Kasumi-1 (cell line): ENCODE results near the gene OSBPL10.
"Not testable (repeated sequence)": the region's sequence is repeated elsewhere in the genome, so short reads cannot be mapped to it uniquely, and the experiment has no call there.

Experiments used
- DNase-seq, 2 experiments: peaks; one replicate each; lab custom pipeline; 2025; lab: John Stamatoyannopoulos, UW

Gene OSBPL10

DNA sequence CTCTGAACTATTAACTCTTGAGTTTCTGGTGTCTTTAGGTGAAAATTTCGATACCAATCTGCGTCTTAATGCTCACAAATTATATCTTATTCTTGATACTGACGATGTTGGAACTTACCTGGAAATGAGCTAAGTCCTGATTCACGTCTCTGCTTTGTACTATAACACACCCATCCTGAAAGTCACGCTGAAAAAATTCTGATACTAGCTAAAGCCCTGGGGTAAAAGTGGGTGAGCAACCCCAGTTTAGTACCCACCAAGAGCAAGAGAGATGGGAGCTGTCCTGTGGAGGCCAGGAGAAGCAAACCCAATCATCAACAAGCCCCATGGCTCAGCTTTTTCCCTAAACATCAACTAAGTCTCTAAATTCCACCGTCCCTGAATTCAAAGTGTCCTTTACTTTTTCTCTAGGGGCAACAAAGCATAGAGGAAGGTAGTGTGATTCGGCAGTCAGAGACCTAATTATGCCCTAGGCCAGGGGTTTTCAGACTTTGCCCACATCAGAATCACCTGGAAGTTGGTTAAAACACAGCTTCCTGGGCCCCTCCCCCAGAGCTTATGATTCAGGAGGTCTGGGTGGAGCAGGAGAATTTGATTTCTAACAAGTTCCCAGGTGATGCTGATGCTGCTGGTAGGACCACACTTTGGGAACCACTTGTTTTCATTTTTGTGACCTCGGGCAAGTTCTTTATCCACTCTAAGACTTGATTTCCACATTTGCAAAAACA lies 90.2 kb downstream of the OSBPL10 start:
- DNase-seq, result no peak

DNA sequence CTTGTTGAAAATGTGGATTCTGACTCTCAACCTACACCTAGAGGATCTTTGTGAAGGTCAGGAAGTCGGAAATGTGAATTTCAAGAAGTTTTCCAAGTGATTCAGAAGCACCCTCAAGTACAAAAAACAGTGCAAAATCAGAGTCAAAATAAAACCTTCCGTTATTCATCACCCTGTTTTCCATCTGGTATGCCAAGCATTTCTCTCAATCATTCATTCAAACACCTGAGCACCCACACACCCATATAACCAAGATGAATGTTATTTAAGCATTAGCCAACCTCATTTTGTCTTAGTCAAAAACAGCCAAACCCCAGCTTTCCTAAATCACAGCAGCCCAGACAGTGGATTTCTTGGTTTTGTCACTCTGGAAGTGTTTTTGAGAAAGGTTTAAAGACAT lies 91.1 kb downstream of the OSBPL10 start:
- DNase-seq, result no peak

GRCh38 chr3:31885235-31885634 lies 95.8 kb downstream of the OSBPL10 start:
- no peak for DNase-seq

DNA sequence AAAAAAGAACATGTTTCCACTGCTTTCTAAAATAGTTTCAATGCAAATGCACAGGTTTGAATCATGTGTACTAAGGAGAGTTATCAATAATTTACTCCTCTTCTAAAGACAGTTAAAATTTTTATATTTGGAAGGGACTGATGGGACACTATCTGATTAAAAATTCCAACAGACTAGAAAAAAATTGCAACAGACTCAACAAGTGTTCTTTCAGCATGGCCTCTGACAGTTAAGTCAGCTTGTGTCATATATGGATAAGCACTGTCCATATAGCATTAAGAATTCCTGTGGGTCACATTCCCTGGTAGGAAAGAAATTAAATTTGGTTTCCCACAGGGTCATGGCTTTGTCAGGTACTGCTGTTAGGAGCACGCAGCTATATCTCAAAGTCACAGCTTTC lies 96.8 kb downstream of the OSBPL10 start:
- DNase-seq, result no peak

DNA sequence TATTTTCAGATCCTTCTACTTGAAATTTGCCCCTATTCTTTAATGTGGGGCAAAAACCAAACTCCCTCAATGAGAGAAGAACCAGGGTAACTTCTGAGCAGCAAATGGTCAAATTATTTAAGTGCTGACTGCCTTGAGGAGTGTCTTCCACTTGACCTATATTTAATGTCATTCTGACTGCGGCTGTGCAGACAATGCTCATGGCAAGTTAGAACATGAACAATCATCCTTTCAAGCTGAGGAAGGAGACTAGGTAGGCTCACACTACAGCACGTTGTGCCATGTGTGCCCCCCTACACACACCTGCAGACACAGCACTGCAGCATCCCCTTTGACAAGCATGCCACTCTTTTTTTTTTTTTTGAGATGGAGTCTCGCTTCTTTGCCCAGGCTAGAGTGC lies 98.2 kb downstream of the OSBPL10 start:
- no peak for DNase-seq

- DNase-seq, result no peak
Observed at GRCh38 chr3:31882431-31882830, 98.6 kb downstream of the OSBPL10 start.

- no peak for DNase-seq
Observed at GRCh38 chr3:31880482-31881078, 100.5 kb downstream of the OSBPL10 start.

DNA sequence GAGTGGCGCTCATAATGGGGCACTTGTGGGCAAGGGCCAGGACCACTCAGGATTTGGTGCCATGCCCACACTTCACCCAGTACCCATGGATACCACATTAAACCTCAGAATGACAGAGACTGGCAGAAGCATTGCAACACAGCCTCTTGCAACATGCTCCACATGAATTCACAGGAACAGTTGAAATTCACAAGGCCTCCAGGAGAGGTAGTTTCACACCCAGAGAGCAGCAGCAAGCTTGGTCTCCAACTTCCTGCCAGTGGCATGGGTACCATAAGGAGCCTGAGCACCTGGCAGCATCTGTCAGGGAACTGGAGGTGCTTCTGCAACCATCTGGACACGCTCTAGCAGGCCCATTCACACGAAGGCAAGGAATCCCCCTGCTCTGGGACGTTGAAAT lies 101.0 kb downstream of the OSBPL10 start:
- no peak for DNase-seq

- no peak for DNase-seq
Observed at GRCh38 chr3:31879365-31879764, 101.7 kb downstream of the OSBPL10 start.

DNA sequence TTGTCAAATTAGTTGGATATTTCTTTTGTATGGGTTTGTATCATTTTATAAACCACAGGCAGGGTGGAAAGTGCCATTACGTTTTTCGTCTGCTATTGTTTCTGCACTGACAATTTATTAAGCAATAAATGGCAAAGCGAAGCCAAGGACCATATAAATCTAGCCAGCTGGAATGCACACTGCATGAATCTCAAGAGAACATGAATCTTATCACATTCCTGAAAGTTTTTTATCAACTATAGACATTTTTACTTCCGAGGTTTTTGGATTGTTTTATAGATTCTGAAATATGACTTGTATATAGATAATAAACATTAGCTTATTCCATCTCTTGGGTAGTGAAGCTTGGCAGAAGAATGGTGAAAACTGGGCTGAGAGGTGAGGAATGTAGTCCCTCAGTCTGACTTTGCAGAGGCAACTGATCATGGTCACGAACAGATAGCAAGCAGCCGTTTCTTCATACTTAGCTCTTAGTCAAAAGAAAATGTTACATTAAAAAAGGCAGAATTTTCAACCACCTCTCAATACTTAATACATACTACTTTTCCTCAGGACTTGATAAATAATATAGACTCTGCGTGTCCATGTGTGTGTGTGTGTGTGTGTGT lies 102.7 kb downstream of the OSBPL10 start:
- DNase-seq, result no peak

DNA sequence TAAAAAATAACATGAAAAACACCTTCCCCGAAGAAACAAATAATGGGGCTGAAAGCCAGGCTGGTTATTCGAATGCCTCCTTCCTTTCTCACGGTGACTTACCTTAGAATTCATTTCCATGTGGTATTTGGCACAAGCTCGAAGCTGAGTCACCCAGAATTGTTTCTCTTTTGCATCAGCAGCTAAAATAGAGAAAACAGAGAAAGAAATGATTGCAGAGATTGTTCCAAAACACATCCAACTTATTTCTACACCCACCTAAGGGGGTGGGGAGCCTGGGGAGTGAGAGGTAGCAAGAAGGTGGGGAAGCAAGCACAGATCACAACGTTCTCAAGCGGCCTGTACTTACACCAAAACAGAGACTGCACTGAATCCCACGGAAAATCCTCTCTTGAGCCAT lies 104.7 kb downstream of the OSBPL10 start:
- DNase-seq, result no peak

- no peak for DNase-seq
Observed at GRCh38 chr3:31875437-31875836, 105.6 kb downstream of the OSBPL10 start.

GRCh38 chr3:31873254-31873820 lies 107.7 kb downstream of the OSBPL10 start:
- DNase-seq, result no peak

DNA sequence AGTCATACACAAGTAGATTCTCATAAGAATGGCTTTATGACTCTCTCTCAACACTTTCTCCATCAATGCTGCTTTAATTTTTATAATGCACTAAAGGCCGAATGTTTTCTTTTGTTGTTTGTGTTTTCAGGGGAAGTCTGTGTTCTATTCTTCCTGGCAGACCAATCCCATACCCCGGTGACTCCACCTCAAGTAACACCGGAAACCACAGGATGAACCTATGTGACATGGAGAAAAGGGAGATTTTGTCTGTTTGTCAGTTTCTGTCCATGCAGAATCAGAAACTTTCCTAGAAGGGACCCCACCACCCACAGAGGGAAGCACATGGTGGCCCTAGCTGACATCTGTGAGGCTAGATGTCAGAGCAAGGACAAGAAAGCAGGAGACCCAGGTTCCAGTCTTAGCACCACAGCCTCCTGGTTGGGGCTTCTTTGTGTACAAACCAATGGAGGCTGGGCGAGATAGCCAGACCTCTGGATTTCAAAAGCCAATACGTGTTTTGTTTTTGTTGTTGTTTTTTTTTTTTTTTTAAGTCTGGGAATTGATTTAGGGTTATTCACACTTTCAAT lies 109.0 kb downstream of the OSBPL10 start:
- no peak for DNase-seq

DNA sequence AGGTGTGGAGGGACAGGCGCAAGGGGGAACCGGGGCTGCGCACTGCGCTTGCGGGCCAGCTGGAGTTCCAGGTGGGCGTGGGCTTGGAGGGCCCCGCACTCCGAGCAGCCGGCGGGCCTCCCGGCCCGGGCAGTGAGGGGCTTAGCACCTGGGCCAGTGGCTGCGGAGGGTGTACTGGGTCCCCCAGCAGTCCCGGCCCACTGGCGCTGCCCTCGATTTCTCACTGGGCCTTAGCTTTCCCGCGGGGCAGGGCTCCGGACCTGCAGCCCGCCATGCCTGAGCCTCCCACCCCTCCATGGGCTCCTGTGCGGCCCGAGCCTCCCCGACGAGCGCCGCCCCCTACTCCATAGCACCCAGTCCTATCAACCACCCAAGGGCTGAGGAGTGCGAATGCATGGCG lies 111.0 kb downstream of the OSBPL10 start:
- not testable (repeated sequence) for DNase-seq

DNA sequence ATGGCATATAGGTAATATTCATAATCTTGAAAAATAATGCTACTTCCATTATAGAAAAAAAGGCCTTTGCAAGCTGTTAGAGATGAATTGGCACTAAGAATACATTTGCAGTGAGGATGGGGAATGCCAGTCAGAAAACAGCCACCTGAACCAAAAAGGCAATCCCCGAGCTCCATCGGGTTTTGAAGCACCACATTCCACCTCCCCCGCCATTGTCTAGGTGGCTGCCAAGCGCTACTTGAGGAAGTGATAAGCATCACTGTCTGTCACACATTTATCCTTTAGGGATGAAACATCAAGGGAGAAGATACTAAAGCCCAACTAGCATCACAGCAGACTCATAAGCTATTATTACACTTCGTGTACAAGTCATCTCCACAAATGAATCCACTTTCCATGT lies 112.8 kb downstream of the OSBPL10 start:
- no peak for DNase-seq

DNA sequence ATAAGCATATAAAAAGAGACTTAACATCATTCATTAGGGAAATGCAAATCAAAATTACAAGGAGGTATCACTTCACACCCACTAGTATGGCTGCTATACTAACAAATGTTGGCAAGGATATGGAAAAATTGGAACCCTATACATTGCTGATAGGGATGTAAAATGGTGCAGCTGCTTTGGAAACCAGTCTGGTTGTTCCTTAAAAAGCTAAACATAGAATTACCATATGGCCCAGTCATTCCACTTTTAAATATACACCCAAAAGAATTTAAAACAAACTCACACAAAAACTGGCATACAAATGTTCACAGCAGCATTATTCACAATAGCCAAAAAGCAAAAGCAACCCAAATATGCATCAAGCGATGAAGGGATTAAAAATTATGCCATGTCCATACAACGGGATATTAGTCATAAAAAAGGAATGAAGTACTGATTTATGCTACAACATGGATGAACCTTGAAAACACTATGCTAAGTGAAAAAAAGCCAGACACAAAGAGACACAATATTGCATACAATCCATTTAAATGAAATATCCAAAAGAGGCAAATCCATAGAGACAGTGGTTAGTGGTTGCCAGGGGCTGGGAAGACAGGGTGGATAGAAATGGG lies 118.3 kb downstream of the OSBPL10 start:
- no peak for DNase-seq

DNA sequence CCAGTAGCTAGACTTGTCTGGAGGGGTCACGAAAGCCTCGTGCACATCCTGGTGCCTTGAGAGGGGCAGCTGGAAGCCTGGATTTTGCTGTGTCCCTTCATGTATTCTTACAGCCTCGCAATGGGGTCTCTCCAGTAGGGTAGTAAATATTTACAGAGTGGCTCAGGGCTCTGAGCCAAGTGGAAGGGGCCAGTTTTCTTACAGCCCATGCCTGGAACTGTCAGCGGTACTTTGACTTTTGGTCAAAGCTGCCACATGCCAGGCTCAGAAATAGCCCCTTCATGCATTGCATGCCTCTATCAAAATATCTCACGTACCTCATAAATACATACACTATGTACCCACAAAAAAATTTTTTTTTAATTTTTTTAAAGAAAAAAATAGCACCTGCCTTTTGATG lies 119.2 kb downstream of the OSBPL10 start:
- DNase-seq, result no peak

GRCh38 chr3:31860642-31861041 lies 120.4 kb downstream of the OSBPL10 start:
- DNase-seq, result not testable (repeated sequence)

DNA sequence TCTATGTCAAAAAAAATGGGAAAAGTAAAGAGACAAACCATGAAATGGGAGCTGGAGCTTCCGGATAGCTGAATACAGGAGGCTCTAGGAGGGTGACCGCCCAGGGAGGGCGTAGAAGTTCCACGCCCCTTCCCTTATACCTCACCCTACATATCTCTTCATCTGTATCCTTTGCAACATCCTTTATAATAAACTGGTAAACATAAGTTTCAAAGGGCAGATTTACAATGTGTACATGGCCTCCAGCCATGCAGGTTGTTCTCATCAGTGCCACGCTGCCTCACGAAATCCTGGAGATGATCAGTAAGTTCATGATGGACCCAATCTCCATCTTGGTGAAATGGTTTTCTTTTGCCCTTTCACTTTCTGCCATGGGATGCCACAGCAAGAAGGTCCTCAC lies 121.8 kb downstream of the OSBPL10 start:
- DNase-seq, result no peak

DNA sequence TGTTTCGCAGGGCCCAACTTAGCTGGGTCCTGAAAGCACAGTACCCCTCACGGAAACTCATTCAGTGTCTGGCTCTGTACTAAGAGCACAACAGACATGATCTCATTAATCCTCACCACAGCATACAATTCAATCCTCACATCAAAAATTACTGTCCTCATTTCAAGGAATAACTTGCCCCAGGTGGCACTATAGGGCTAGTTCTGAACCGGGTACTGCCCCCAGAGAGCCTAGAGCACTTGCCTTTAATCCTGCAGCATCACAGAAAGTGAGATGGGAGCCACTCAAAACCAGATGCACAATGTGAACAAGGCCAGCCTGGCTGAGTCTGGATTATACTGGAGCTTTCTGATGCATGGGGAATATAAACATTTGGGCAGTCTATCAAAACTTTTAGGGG lies 122.6 kb downstream of the OSBPL10 start:
- DNase-seq, result no peak

GRCh38 chr3:31853580-31853979 lies 127.5 kb downstream of the OSBPL10 start:
- DNase-seq, result no peak
